K562 (cell line): Measurements from ENCODE around the gene RABL3. TPM values are rescaled to one million over a fixed set of nuclear protein-coding genes. Genes with fewer than 3 reads are reported as not detected.

Experiments used
- ATAC-seq: fragments of 200-7000 bp; cut with Tn5 transposase; 3 replicates; pipeline ENCODE4 v1.9.1; 2020; ENCODE audit warnings: moderate library complexity
- BruUV-seq: library from RNA; stranded (reverse); fragments of 400-500 nt; replicated peaks from 2 replicates; lab custom pipeline; 2021; lab: Mats Ljungman, UMichigan
- CTCF ChIA-PET: fragments of 300-600 bp; formaldehyde crosslinking; extraction: SDS; loops from one replicate; lab custom pipeline; 2021; ENCODE audit warnings: low intra/inter-chr PET ratio; lab: Yijun Ruan, JAX
- POLR2A ChIA-PET: fragments of 300-600, 350-650 bp; sonication (Branson Sonifier 250); formaldehyde crosslinking; extraction: SDS; loops from one replicate; lab custom pipeline; 2021; ENCODE audit warnings: antibody characterized with exemption, inconsistent platforms; lab: Yijun Ruan, JAX
- DNase-seq, 4 experiments: peaks; one replicate each; pipeline versions ENCODE4 v3.0.0 to v3.0.0-alpha.2; 2011 to 2018; ENCODE audit warnings: low spot score in 3 of 4, mixed read lengths in 3 of 4; ENCODE audit errors: extremely low read depth in 1 of 4
- FAIRE-seq: peaks from 2 replicates; lab custom pipeline; 2011; peaks lifted over from hg19 to GRCh38; lab: Jason Lieb, UNC
- H2AFZ ChIP-seq: 2 replicates; pipeline ENCODE4 v1.6.0; 2011; ENCODE audit warnings: low read depth, low read length, control low read depth, inconsistent platforms
- H3K27ac ChIP-seq: fragments of 200-600 bp; 3 replicates; pipeline ENCODE4 v1.8.0; 2011; ENCODE audit warnings: low read depth, mild to moderate bottlenecking, control low read depth, inconsistent platforms, low read length, moderate library complexity, mixed read lengths; ENCODE audit errors: extremely low read depth
- H3K27me3 ChIP-seq, 2 experiments: fragments of 300-600 bp in 1 of 2; 2 replicates in 1 of 2; 3 replicates in 1 of 2; pipeline versions ENCODE4 v1.6.0 to v1.8.0; 2011; ENCODE audit warnings: inconsistent platforms in 2 of 2, low read length in 2 of 2, mild to moderate bottlenecking in 1 of 2, mixed read lengths in 1 of 2, moderate library complexity in 1 of 2; ENCODE audit not compliant: control insufficient read depth in 2 of 2, insufficient read depth in 2 of 2
- H3K36me3 ChIP-seq: fragments of 300-600 bp; 3 replicates; pipeline ENCODE4 v1.8.0; 2011; ENCODE audit warnings: mild to moderate bottlenecking, low read length, inconsistent platforms; ENCODE audit not compliant: control insufficient read depth, insufficient read depth
- H3K4me1 ChIP-seq, 2 experiments: fragments of 200-600 bp in 1 of 2; replicated peaks in 1 of 2; 2 replicates in 1 of 2; 3 replicates in 1 of 2; pipeline versions ENCODE4 v1.5.1 to v1.8.0; 2011; ENCODE audit warnings: inconsistent platforms in 2 of 2, low read length in 2 of 2, mild to moderate bottlenecking in 1 of 2, mixed read lengths in 1 of 2, moderate library complexity in 1 of 2; ENCODE audit not compliant: control insufficient read depth in 2 of 2, insufficient read depth in 2 of 2
- H3K4me2 ChIP-seq: 2 replicates; pipeline ENCODE4 v1.6.1; 2011; ENCODE audit warnings: low read length, control low read depth, inconsistent platforms, mixed read lengths; ENCODE audit not compliant: insufficient read depth
- H3K4me3 ChIP-seq: fragments of 200-600 bp; sonication (generic), shearing (Covaris generic); 2 replicates; pipeline ENCODE4 v1.5.1; 2016; ENCODE audit warnings: control low read depth, inconsistent platforms
- H3K79me2 ChIP-seq: fragments of 200-600 bp; 3 replicates; pipeline ENCODE4 v1.8.0; 2011; ENCODE audit warnings: low read length, inconsistent platforms; ENCODE audit not compliant: control insufficient read depth, insufficient read depth
- H3K9ac ChIP-seq, 2 experiments: 2 replicates each; pipeline versions ENCODE4 v1.6.0 to v1.6.1; 2011; ENCODE audit warnings: low read depth in 2 of 2, low read length in 2 of 2, control low read depth in 1 of 2, inconsistent platforms in 1 of 2, mild to moderate bottlenecking in 1 of 2, mixed read lengths in 1 of 2; ENCODE audit not compliant: insufficient read depth in 1 of 2
- H3K9me1 ChIP-seq: one replicate; pipeline ENCODE4 v1.6.0; 2011; ENCODE audit warnings: inconsistent platforms, mild to moderate bottlenecking, low read length, moderate library complexity; ENCODE audit not compliant: control insufficient read depth, insufficient read depth
- H3K9me3 ChIP-seq: replicated peaks from 2 replicates; pipeline ENCODE4 v1.5.1; 2011; ENCODE audit warnings: low read depth, low read length, inconsistent platforms; ENCODE audit not compliant: control insufficient read depth, insufficient read depth
- H4K20me1 ChIP-seq: replicated peaks from 2 replicates; pipeline ENCODE4 v1.6.1; 2011; ENCODE audit warnings: low read length, inconsistent platforms, mixed read lengths; ENCODE audit not compliant: control insufficient read depth, insufficient read depth
- CAMTA2 ChIP-seq: fragments of 250-450 bp; sonication (Bioruptor Pico); conservative IDR thresholded peaks from 2 replicates; pipeline ENCODE4 v1.5.1; 2022
- CEBPZ ChIP-seq: fragments of 150-350 bp; IDR thresholded peaks from 2 replicates; pipeline ENCODE4 v1.6.1; 2014; ENCODE audit warnings: low read depth, mild to moderate bottlenecking, low read length, borderline replicate concordance
- ETV1 ChIP-seq: fragments of 450-650 bp; conservative IDR thresholded peaks from 2 replicates; pipeline ENCODE4 v1.6.1; 2016; ENCODE audit warnings: missing genetic modification characterization, control low read depth, low read depth, missing compliant biosample characterization
- FOXK2 ChIP-seq, 2 experiments: fragments of 450-650 bp; IDR thresholded peaks in 1 of 2; conservative IDR thresholded peaks in 1 of 2; 2 replicates each; pipeline ENCODE4 v1.6.1; 2016; ENCODE audit warnings: low read depth in 2 of 2, mild to moderate bottlenecking in 1 of 2
- IFI16 ChIP-seq: fragments of 250-450 bp; sonication (Bioruptor Pico); IDR thresholded peaks from 2 replicates; pipeline ENCODE4 v2.1.2; 2022; ENCODE audit warnings: mild to moderate bottlenecking, inconsistent platforms
- ILK ChIP-seq: fragments of 450-650 bp; IDR thresholded peaks from 2 replicates; pipeline ENCODE4 v1.6.1; 2016; ENCODE audit warnings: missing genetic modification characterization, low read depth, mild to moderate bottlenecking, missing compliant biosample characterization, moderate library complexity, borderline replicate concordance
- NCOR1 ChIP-seq: fragments of 450-650 bp; IDR thresholded peaks from 2 replicates; pipeline ENCODE4 v1.6.1; 2016; ENCODE audit warnings: mild to moderate bottlenecking, moderate library complexity
- NFRKB ChIP-seq: fragments of 450-650 bp; IDR thresholded peaks from 2 replicates; pipeline ENCODE4 v1.6.1; 2016; ENCODE audit warnings: low read depth
- NR2C2 ChIP-seq, 2 experiments: fragments of 200-800 bp in 1 of 2; sonication (Bioruptor generic) in 1 of 2; sonication (generic) in 1 of 2; formaldehyde crosslinking in 1 of 2; IDR thresholded peaks; 2 replicates each; pipeline versions ENCODE4 v1.6.1 to v1.8.0; 2016 to 2022; ENCODE audit warnings: mild to moderate bottlenecking in 1 of 2, missing compliant biosample characterization in 1 of 2, missing genetic modification characterization in 1 of 2, missing genetic modification reagents in 1 of 2
- ZFP30 ChIP-seq: fragments of 250-450 bp; sonication (Bioruptor Pico); IDR thresholded peaks from 2 replicates; pipeline ENCODE4 v1.8.0; 2022; ENCODE audit warnings: moderate library complexity, mild to moderate bottlenecking, inconsistent platforms, borderline replicate concordance
- ZNF449 ChIP-seq: fragments of 250-450 bp; sonication (Bioruptor Pico); IDR thresholded peaks from 2 replicates; pipeline ENCODE4 v1.8.0; 2022; ENCODE audit warnings: moderate library complexity, mild to moderate bottlenecking, inconsistent platforms
- ZNF592 ChIP-seq: fragments of 450-650 bp; IDR thresholded peaks from 2 replicates; pipeline ENCODE4 v1.6.1; 2017; ENCODE audit warnings: antibody characterized with exemption, mild to moderate bottlenecking
- WGBS: fragments of 100-300 bp; shearing (Covaris generic); methylation state at CpG from one replicate; pipeline ENCODE4 v1.1.6; 2016; ENCODE audit warnings: low coverage, mixed read lengths; ENCODE audit not compliant: insufficient coverage; ENCODE audit errors: missing lambda C conversion rate; 5-methylcytosine and 5-hydroxymethylcytosine counted together
- in situ Hi-C: fragments of 300-500 bp; cut with MboI; formaldehyde crosslinking; loops from 4 replicates; pipeline ENCODE4 v1.15.0; 2018; ENCODE audit warnings: inconsistent platforms, mixed read lengths
- intact Hi-C: fragments of 100-400 bp; cut with micrococcal nuclease; formaldehyde crosslinking; loops from 2 replicates; pipeline ENCODE4 v1.14.2; 2022
- polyA plus RNA-seq, 8 experiments: library from polyadenylated mRNA; depleted of rRNA in 4 of 8; stranded (reverse) in 5 of 8; unstranded in 3 of 8; fragments of >200 nt; fragmentation: Nextera tagmentation in 2 of 8; fragmentation: Illumina TruSeq in 1 of 8; extraction: Ambion mirVana in 2 of 8; extraction: Trizol in 1 of 8; gene quantifications; 2 replicates each; pipeline versions ENCODE4 v1.2.1 to v1.2.3, GENCODE V29; 2011 to 2014; ENCODE audit warnings: inconsistent platforms in 1 of 8, missing spikeins in 1 of 8
- total RNA-seq, 7 experiments: library from RNA; depleted of rRNA in 6 of 7; stranded (reverse); fragments of >200 nt in 6 of 7; fragmentation: Illumina TruSeq in 2 of 7; extraction: Trizol in 2 of 7; gene quantifications; 2 replicates each; pipeline versions ENCODE4 v1.2.1 to v1.2.3, GENCODE V29; 2011 to 2021; ENCODE audit warnings: low replicate concordance in 1 of 7

The RABL3 gene
- total and polyA plus RNA-seq, 9 of the 15 experiments (the other 6 are each of a cell fraction or from before 2014, with no cell fraction given), result 6.5 to 30.7 (median 12.3) TPM

GRCh38 chr3:120642368-120642948 lies 99.9 kb downstream of the RABL3 start:
- POLR2A ChIA-PET, result interaction anchor here (1.3 to 1.6 kb wide), 2 partner anchors 11 to 15 kb away, joined by 3 to 5 read pairs; no protein-coding TSS in a partner anchor
- TF ChIP-seq ILK (tag) (no peak), CAMTA2 (CRISPR knock-in tag) (no peak), ZNF449 (no peak), FOXK2 (conservative IDR thresholded peaks at IDR 0.05 in 1 of 2, IDR thresholded peaks at IDR 0.05 in 1 of 2; ENCODE audit: low read depth in 2 of 2) (peak; percentile 55 to 75; a peak in 2 of 4 replicates), NR2C2 (CRISPR knock-in tag; IDR thresholded peaks at IDR 0.05) (no peak), NR2C2 (tag; IDR thresholded peaks at IDR 0.05) (0 out of 2 replicates have a peak, but pooled peaks have one; percentile 11), IFI16 (CRISPR knock-in tag) (no peak), CEBPZ (no peak), NCOR1 (peak; percentile 42; the same call in 1 of the 2 replicates), ZFP30 (CRISPR knock-in tag) (no peak), NFRKB (peak; percentile 80), ZNF592 (peak; percentile 92), ETV1 (tag) (peak; percentile 88)

More at GRCh38 chr3:120642368-120642948, 99.9 kb downstream of the RABL3 start:
- CTCF ChIA-PET, result no interaction called here
- peak; percentile 95 for ATAC-seq
- Histone ChIP-seq H3K4me3 (no peak overlapping the region), H3K79me2 (no peaks in the 10 kb centered on the region), H4K20me1 (no peaks in the 10 kb centered on the region), H3K27ac (peak overlapping the region; percentile 98), H3K9ac (peak overlapping the region in 1 of 2 experiments; percentile 71; a peak in 3 of 4 replicates), H3K4me1 (peaks cover 0 to 46% of the 10 kb centered on the region in 2 experiments; a peak in 4 of 5 replicates), H3K36me3 (no peaks in the 10 kb centered on the region), H2AFZ (peak overlapping the region; percentile 86), H3K9me1 (no peaks in the 10 kb centered on the region), H3K4me2 (peak overlapping the region; percentile 67), H3K27me3 (no peaks in the 10 kb centered on the region), H3K9me3 (peaks cover 3% of the 10 kb centered on the region)
- DNase-seq, result peak; percentile 57 to 83 (median 64)
- 13% methylated on average over 4 of the region's 4 CpGs for WGBS
- FAIRE-seq, result peak; percentile 98
- in situ Hi-C loops, result no loop called here
- BruUV-seq, result no TSS peak
- intact Hi-C loops, result no loop called here
